ENCODE data around the gene TSSK6.

The TSSK6 gene

GRCh38 chr19:19544257-19544953 is 29.1 kb upstream of the TSSK6 start:
- no peak for DNase-seq

GRCh38 chr19:19543640-19544039 is 28.3 kb upstream of the TSSK6 start:
- DNase-seq, result no peak

- DNase-seq, result no peak
These were observed 27.8 kb upstream of the TSSK6 start for GRCh38 chr19:19543101-19543500.

GRCh38 chr19:19542507-19542906 is 27.2 kb upstream of the TSSK6 start:
- no peak for DNase-seq

GRCh38 chr19:19541616-19542015 is 26.3 kb upstream of the TSSK6 start:
- no peak for DNase-seq

- DNase-seq, result no peak
These were observed 25.6 kb upstream of the TSSK6 start for GRCh38 chr19:19540715-19541515.

GRCh38 chr19:19540064-19540714 is 24.8 kb upstream of the TSSK6 start:
- DNase-seq, result peak in 1 of 2 donors; percentile 20

GRCh38 chr19:19539698-19540063 is 24.3 kb upstream of the TSSK6 start:
- no peak for DNase-seq

- DNase-seq, result no peak
These were observed 23.4 kb upstream of the TSSK6 start for GRCh38 chr19:19538785-19539166.

GRCh38 chr19:19538061-19538784 is 22.9 kb upstream of the TSSK6 start, which contains the start of gene CILP2:
Gene CILP2, plus strand, starts transcription at chr19:19538265. Its CDS starts 85 bp downstream, at chr19:19538350.
- no peak for DNase-seq

GRCh38 chr19:19537075-19538048 is 22.0 kb upstream of the TSSK6 start:
- DNase-seq, result no peak

- DNase-seq, result no peak
These were observed 20.2 kb upstream of the TSSK6 start for GRCh38 chr19:19535311-19536191.

GRCh38 chr19:19534556-19535265 is 19.4 kb upstream of the TSSK6 start:
- DNase-seq, result no peak

GRCh38 chr19:19533841-19534240 is 18.5 kb upstream of the TSSK6 start:
- no peak for DNase-seq

- no peak for DNase-seq
These were observed 17.7 kb upstream of the TSSK6 start for GRCh38 chr19:19532806-19533701.

GRCh38 chr19:19531951-19532805 is 16.8 kb upstream of the TSSK6 start:
- DNase-seq, result peak; percentile 26 to 63

- no peak for DNase-seq
These were observed 15.5 kb upstream of the TSSK6 start for GRCh38 chr19:19530889-19531288.

- DNase-seq, result no peak
These were observed 15.1 kb upstream of the TSSK6 start for GRCh38 chr19:19530423-19530804.
